ENCODE results near the gene HTR7.

GRCh38 chr10:90734415-90734814 is 123.4 kb downstream of the HTR7 start:
- no peak for TF ChIP-seq CTCF (IDR thresholded peaks at IDR 0.05)
- TF ChIP-seq POLR2A (IDR thresholded peaks at IDR 0.05), result no peak
